ENCODE measurements around the gene RASD2. TPM values are rescaled to one million over a fixed set of nuclear protein-coding genes. Genes with fewer than 3 reads are reported as not detected.

RASD2 gene
- not detected in 2 replicates for total RNA-seq

DNA sequence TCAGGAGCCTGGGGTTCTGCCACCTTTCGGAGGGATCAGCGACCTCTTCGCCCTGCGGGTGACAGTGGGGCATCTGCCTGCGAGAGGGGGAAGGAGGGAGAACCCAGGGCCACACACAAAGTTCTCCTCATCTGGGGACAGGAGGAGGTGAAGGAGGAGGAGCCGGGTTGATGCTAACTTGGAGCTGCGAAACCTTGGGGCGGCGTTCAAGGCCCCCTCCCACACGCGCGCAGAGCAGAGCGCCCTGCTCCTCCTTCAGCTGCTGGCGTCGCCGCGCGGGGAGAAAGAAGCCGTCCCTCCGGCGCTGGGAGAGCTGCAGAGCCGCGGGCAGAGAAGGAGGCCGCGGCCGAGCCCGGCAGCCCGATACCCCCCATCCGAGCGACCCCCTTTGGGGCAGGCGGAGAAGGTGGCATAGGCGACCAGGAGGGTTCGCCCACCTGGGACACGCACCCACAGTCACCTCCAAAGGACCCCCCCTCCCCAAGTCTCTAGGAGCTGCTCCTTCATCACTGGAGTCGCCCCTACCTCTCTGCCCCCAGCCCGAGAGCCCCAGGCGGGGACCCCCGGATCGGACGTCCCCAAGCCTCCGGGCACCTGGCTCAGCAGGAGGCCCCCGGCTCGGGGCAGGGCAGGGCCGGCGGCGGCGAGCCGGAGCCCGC, at the start of gene RASD2:
TSS of gene RASD2 (plus strand) at position 237 of the 659 bp plus-strand sequence. CDS start 5,979 bp downstream, outside the sequence.

Other genes with a start within 250 kb of the RASD2 start
- 13.6 and 20.1 TPM in 2 replicates for gene TOM1, start 240.9 kb upstream of the RASD2 start, total RNA-seq
- 14.6 and 50.8 TPM in 2 replicates for gene HMOX1, start 159.7 kb upstream of the RASD2 start, total RNA-seq
- gene MCM5, start 140.7 kb upstream of the RASD2 start, total RNA-seq, result 51.3 and 86.0 TPM in 2 replicates
- not detected in 2 replicates for gene MB, start 76.5 kb downstream of the RASD2 start, total RNA-seq
- gene APOL6, start 107.6 kb downstream of the RASD2 start, total RNA-seq, result 1.3 and 11.4 TPM in 2 replicates
- gene APOL5, start 177.0 kb downstream of the RASD2 start, total RNA-seq, result not detected in 2 replicates

All from epithelial cell of umbilical artery (primary cell).